Measurements from ENCODE around the gene ASAP2.

The ASAP2 gene

DNA sequence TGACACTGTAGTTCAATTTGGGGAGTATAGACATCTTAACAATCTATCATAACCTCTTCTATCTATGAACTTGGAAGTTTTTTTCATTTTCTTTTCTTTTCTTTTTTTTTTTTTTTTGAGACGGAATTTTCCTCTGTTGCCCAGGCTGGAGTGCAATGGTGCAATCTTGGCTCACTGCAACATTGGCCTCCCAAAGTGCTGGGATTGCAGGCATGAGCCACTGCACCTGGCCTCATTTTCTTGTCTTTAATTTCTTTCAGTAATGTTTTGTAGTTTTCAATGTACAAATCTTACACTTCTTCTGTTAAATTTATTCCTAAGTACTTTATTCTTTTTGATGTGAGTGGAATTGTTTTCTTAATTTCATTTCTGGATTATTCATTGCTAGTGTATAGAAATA lies 14.6 kb downstream of the ASAP2 start:
- no peak overlapping the region for H2AFZ ChIP-seq (ENCODE audit: low read length)
- no peak overlapping the region for H3K27ac ChIP-seq (ENCODE audit: low read depth, low read length, poor library complexity, severe bottlenecking)
- H3K79me2 ChIP-seq (ENCODE audit: insufficient read depth, low read length), result no peaks in the 10 kb centered on the region
- H4K20me1 ChIP-seq (ENCODE audit: insufficient read depth, low read length), result no peaks in the 10 kb centered on the region
- no peak overlapping the region for H3K4me3 ChIP-seq (ENCODE audit: low read depth, low read length, poor library complexity, severe bottlenecking)
- no peaks in the 10 kb centered on the region for H3K9me2 ChIP-seq (ENCODE audit: low read depth, low read length)
- no peaks in the 10 kb centered on the region for H3K4me1 ChIP-seq (ENCODE audit: insufficient read depth, low read length, severe bottlenecking)
- H3K4me2 ChIP-seq (ENCODE audit: low read length), result no peak overlapping the region
- H3K9me3 ChIP-seq (ENCODE audit: low read length), result no peaks in the 10 kb centered on the region
- TF ChIP-seq EZH2 (IDR thresholded peaks at IDR 0.05; ENCODE audit: borderline replicate concordance, low read length), result no peak
- TF ChIP-seq, protein P1, sequence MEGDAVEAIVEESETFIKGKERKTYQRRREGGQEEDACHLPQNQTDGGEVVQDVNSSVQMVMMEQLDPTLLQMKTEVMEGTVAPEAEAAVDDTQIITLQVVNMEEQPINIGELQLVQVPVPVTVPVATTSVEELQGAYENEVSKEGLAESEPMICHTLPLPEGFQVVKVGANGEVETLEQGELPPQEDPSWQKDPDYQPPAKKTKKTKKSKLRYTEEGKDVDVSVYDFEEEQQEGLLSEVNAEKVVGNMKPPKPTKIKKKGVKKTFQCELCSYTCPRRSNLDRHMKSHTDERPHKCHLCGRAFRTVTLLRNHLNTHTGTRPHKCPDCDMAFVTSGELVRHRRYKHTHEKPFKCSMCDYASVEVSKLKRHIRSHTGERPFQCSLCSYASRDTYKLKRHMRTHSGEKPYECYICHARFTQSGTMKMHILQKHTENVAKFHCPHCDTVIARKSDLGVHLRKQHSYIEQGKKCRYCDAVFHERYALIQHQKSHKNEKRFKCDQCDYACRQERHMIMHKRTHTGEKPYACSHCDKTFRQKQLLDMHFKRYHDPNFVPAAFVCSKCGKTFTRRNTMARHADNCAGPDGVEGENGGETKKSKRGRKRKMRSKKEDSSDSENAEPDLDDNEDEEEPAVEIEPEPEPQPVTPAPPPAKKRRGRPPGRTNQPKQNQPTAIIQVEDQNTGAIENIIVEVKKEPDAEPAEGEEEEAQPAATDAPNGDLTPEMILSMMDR (IDR thresholded peaks at IDR 0.05; ENCODE audit: low read length), result no peak
- H3F3A ChIP-seq (ENCODE audit: insufficient read depth, low read length), result no peaks in the 10 kb centered on the region
- H3K9ac ChIP-seq (ENCODE audit: low read length), result no peak overlapping the region
- no peaks in the 10 kb centered on the region for H3K27me3 ChIP-seq (ENCODE audit: insufficient read depth, low read length)
- no peaks in the 10 kb centered on the region for H3K36me3 ChIP-seq (ENCODE audit: insufficient read depth, low read length)

DNA sequence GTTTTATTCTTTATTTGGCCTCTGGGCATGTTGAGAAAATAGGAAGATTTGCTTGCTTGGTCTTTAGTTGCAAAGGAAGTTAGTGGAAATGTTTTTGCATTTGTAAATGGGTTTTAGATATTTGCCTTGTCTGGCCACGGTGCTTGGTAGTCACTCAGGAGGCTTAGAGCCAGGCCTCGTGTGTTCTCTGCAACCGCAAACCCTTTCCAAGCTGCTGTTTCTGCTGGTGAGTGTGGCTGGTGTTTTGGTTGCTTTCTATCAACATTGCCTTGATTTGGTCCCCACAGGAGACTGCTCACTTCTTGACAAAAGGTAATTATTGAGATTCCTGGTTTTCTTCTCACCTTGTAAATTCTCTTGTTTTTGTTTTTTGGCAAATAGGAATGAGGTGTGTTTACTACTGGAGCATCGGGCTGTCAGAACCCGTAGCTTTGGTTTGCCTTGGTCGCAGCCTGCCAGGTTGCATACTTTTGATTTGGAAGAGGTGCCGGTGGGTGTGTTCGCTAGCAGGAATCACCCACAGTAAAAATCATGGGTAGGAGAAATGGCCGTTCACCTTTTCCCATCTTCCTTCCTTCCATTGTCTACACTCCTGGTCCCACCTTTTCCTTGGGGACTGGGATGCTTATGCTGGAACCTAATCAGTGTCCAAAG lies 15.8 kb downstream of the ASAP2 start:
- Histone ChIP-seq H3K9me2 (ENCODE audit: low read depth, low read length) (no peaks in the 10 kb centered on the region), H4K20me1 (ENCODE audit: insufficient read depth, low read length) (no peaks in the 10 kb centered on the region), H2AFZ (ENCODE audit: low read length) (no peak overlapping the region), H3K79me2 (ENCODE audit: insufficient read depth, low read length) (no peaks in the 10 kb centered on the region), H3K27ac (ENCODE audit: low read depth, low read length, poor library complexity, severe bottlenecking) (no peak overlapping the region), H3K4me3 (ENCODE audit: low read depth, low read length, poor library complexity, severe bottlenecking) (no peak overlapping the region), H3K4me2 (ENCODE audit: low read length) (no peak overlapping the region), H3K4me1 (ENCODE audit: insufficient read depth, low read length, severe bottlenecking) (no peaks in the 10 kb centered on the region), H3K9ac (ENCODE audit: low read length) (no peak overlapping the region), H3K27me3 (ENCODE audit: insufficient read depth, low read length) (no peaks in the 10 kb centered on the region), H3K36me3 (ENCODE audit: insufficient read depth, low read length) (no peaks in the 10 kb centered on the region), H3K9me3 (ENCODE audit: low read length) (no peaks in the 10 kb centered on the region), H3F3A (ENCODE audit: insufficient read depth, low read length) (no peaks in the 10 kb centered on the region)
- TF ChIP-seq EZH2 (IDR thresholded peaks at IDR 0.05; ENCODE audit: borderline replicate concordance, low read length), result no peak
- TF ChIP-seq, protein P1 (IDR thresholded peaks at IDR 0.05; ENCODE audit: low read length), result no peak

DNA sequence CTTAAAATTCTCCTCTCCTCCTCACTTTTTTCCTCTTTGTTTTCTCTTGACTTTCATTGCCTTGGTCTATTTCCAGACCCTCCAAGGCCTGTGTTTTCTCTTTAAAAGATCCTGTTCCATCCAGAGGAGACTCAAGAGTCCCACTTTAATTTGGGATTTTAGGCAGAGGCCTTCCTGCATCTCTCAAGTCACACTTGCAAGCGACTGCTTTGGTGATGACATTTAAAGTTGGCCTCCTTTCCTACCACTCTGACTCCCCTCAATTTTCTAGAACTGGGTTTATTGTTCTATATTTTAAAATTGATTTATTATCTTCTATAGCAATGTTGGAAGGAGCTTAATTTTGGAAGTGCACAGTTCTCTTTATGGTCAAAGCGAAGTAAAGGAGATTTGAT lies 16.3 kb downstream of the ASAP2 start:
- H3K9ac ChIP-seq (ENCODE audit: low read length), result no peak overlapping the region

More for the DNA sequence above, 16.3 kb downstream of the ASAP2 start:
- Histone ChIP-seq H3K4me3 (ENCODE audit: low read depth, low read length, poor library complexity, severe bottlenecking) (no peak overlapping the region), H3F3A (ENCODE audit: insufficient read depth, low read length) (no peaks in the 10 kb centered on the region), H2AFZ (ENCODE audit: low read length) (no peak overlapping the region), H3K79me2 (ENCODE audit: insufficient read depth, low read length) (no peaks in the 10 kb centered on the region), H3K4me1 (ENCODE audit: insufficient read depth, low read length, severe bottlenecking) (no peaks in the 10 kb centered on the region), H3K9me3 (ENCODE audit: low read length) (no peaks in the 10 kb centered on the region), H3K27me3 (ENCODE audit: insufficient read depth, low read length) (no peaks in the 10 kb centered on the region), H3K27ac (ENCODE audit: low read depth, low read length, poor library complexity, severe bottlenecking) (no peak overlapping the region), H3K36me3 (ENCODE audit: insufficient read depth, low read length) (no peaks in the 10 kb centered on the region), H3K4me2 (ENCODE audit: low read length) (no peak overlapping the region), H3K9me2 (ENCODE audit: low read depth, low read length) (no peaks in the 10 kb centered on the region), H4K20me1 (ENCODE audit: insufficient read depth, low read length) (no peaks in the 10 kb centered on the region)
- TF ChIP-seq EZH2 (IDR thresholded peaks at IDR 0.05; ENCODE audit: borderline replicate concordance, low read length), result no peak
- TF ChIP-seq, protein P1 (IDR thresholded peaks at IDR 0.05; ENCODE audit: low read length), result no peak
